Activated T-helper 2 cell treated with anti-CD3 and anti-CD28 coated beads, Interferon-gamma antibody, Interleukin-2, Interleukin-4, amounts not matched to agents 10 μg/mL and 5 μg/mL and 100 μg/mL, durations not matched to agents 14 hours and 24 hours and 36 hours (primary cell): ENCODE measurements around the gene TRABD. TPM values are rescaled to one million over a fixed set of nuclear protein-coding genes. Genes with fewer than 3 reads are reported as not detected.
"Not testable (repeated sequence)": the region's sequence is repeated elsewhere in the genome, so short reads cannot be mapped to it uniquely, and the experiment has no call there.

Source experiments
- DNase-seq: peaks from one replicate; pipeline ENCODE4 v3.0.0; 2021; ENCODE audit warnings: low spot score
- H3K27ac Mint-ChIP-seq: one replicate; pipeline ENCODE4 v1.8.0; 2021; ENCODE audit warnings: mixed read lengths
- H3K27me3 Mint-ChIP-seq: one replicate; pipeline ENCODE4 v1.8.0; 2021; ENCODE audit warnings: low read depth, mixed read lengths
- H3K36me3 Mint-ChIP-seq: one replicate; pipeline ENCODE4 v1.8.0; 2021; ENCODE audit warnings: low read depth, mixed read lengths
- H3K4me1 Mint-ChIP-seq: one replicate; pipeline ENCODE4 v1.8.0; 2021; ENCODE audit warnings: low read depth, mixed read lengths
- H3K4me3 Mint-ChIP-seq: one replicate; pipeline ENCODE4 v1.8.0; 2021; ENCODE audit warnings: low read depth, mild to moderate bottlenecking, moderate library complexity, mixed read lengths
- H3K9me3 Mint-ChIP-seq: one replicate; pipeline ENCODE4 v1.8.0; 2021; ENCODE audit warnings: mixed read lengths
- intact Hi-C: fragments of 100-400 bp; cut with micrococcal nuclease; formaldehyde crosslinking; loops from one replicate; pipeline ENCODE4 v1.15.1; 2023
- total RNA-seq: library from RNA; stranded (reverse); gene quantifications from 2 replicates; pipeline ENCODE4 v1.2.3, GENCODE V29; 2022

The TRABD gene
- total RNA-seq, 1 donor from 2014 or later, result 104 TPM

- DNase-seq, result no peak
- H3K4me1 Mint-ChIP-seq, result no peaks in the 10 kb centered on the region
- H3K27me3 Mint-ChIP-seq, result peaks cover 11% of the 10 kb centered on the region
- intact Hi-C loops, result no loop called here
- H3K36me3 Mint-ChIP-seq, result no peaks in the 10 kb centered on the region
- no peak overlapping the region for H3K4me3 Mint-ChIP-seq
- H3K9me3 Mint-ChIP-seq, result no peaks in the 10 kb centered on the region
- no peak overlapping the region for H3K27ac Mint-ChIP-seq
Measured at GRCh38 chr22:50161508-50162390, 24.0 kb upstream of the TRABD start.

GRCh38 chr22:50162391-50162956 is 23.2 kb upstream of the TRABD start:
- Mint-ChIP-seq H3K27me3 (peaks cover 11% of the 10 kb centered on the region), H3K4me3 (no peak overlapping the region), H3K36me3 (no peaks in the 10 kb centered on the region), H3K27ac (no peak overlapping the region), H3K4me1 (no peaks in the 10 kb centered on the region), H3K9me3 (no peaks in the 10 kb centered on the region)
- intact Hi-C loops, result no loop called here
- no peak for DNase-seq

- DNase-seq, result no peak
- Mint-ChIP-seq H3K27ac (no peak overlapping the region), H3K27me3 (peaks cover 19% of the 10 kb centered on the region), H3K9me3 (no peaks in the 10 kb centered on the region), H3K4me3 (no peak overlapping the region), H3K4me1 (peaks cover 12% of the 10 kb centered on the region), H3K36me3 (no peaks in the 10 kb centered on the region)
- intact Hi-C loops, result no loop called here
Measured at GRCh38 chr22:50165436-50166123, 20.1 kb upstream of the TRABD start.

- intact Hi-C loops, result no loop called here
- Mint-ChIP-seq H3K4me1 (peaks cover 12% of the 10 kb centered on the region), H3K27me3 (peaks cover 27% of the 10 kb centered on the region), H3K4me3 (peak overlapping the region; percentile 74), H3K9me3 (no peaks in the 10 kb centered on the region), H3K36me3 (no peaks in the 10 kb centered on the region), H3K27ac (no peak overlapping the region)
- no peak for DNase-seq
Measured at GRCh38 chr22:50167689-50168489, 17.8 kb upstream of the TRABD start.

GRCh38 chr22:50168490-50169180 is 17.1 kb upstream of the TRABD start:
- DNase-seq, intact Hi-C loops, H3K36me3 Mint-ChIP-seq, H3K9me3 Mint-ChIP-seq: not testable (repeated sequence)
- H3K27ac Mint-ChIP-seq, result peak overlapping the region; percentile 43
- H3K27me3 Mint-ChIP-seq, result peaks cover 27% of the 10 kb centered on the region
- H3K4me3 Mint-ChIP-seq, result peak overlapping the region; percentile 74
- peaks cover 12% of the 10 kb centered on the region for H3K4me1 Mint-ChIP-seq

- H3K4me3 Mint-ChIP-seq, result peak overlapping the region; percentile 74
- H3K36me3 Mint-ChIP-seq, result no peaks in the 10 kb centered on the region
- H3K27ac Mint-ChIP-seq, result no peak overlapping the region
- DNase-seq, result no peak
- H3K27me3 Mint-ChIP-seq, result peaks cover 26% of the 10 kb centered on the region
- H3K4me1 Mint-ChIP-seq, result peaks cover 12% of the 10 kb centered on the region
- intact Hi-C loops, result no loop called here
- H3K9me3 Mint-ChIP-seq, result no peaks in the 10 kb centered on the region
Measured at GRCh38 chr22:50169181-50169759, 16.4 kb upstream of the TRABD start.

GRCh38 chr22:50169774-50170341 is 15.9 kb upstream of the TRABD start:
- no peak overlapping the region for H3K27ac Mint-ChIP-seq
- intact Hi-C loops, result no loop called here
- H3K4me3 Mint-ChIP-seq, result peak overlapping the region; percentile 67
- peaks cover 12% of the 10 kb centered on the region for H3K4me1 Mint-ChIP-seq
- peak; percentile 37 for DNase-seq
- no peaks in the 10 kb centered on the region for H3K36me3 Mint-ChIP-seq
- H3K9me3 Mint-ChIP-seq, result no peaks in the 10 kb centered on the region
- H3K27me3 Mint-ChIP-seq, result peaks cover 26% of the 10 kb centered on the region

- H3K4me3 Mint-ChIP-seq, result peak within 1 kb of the TSS; percentile 67
- H3K36me3 Mint-ChIP-seq, result no peaks in the 10 kb centered on the region
- H3K4me1 Mint-ChIP-seq, result peaks cover 12% of the 10 kb centered on the region
- peak within 1 kb of the TSS; percentile 33 for H3K27ac Mint-ChIP-seq
- intact Hi-C loops, result no loop called here
- H3K27me3 Mint-ChIP-seq, result peaks cover 26% of the 10 kb centered on the region
- DNase-seq, result no peak
- no peaks in the 10 kb centered on the region for H3K9me3 Mint-ChIP-seq
Measured at GRCh38 chr22:50170453-50171318, 15.0 kb upstream of the TRABD start, which contains the start of gene PANX2. PANX2 (plus strand) TSS chr22:50170731; CDS start chr22:50170731, 0 bp downstream.

- H3K4me1 Mint-ChIP-seq, result peaks cover 12% of the 10 kb centered on the region
- H3K36me3 Mint-ChIP-seq, result no peaks in the 10 kb centered on the region
- no peaks in the 10 kb centered on the region for H3K9me3 Mint-ChIP-seq
- peaks cover 26% of the 10 kb centered on the region for H3K27me3 Mint-ChIP-seq
- peak overlapping the region; percentile 33 for H3K27ac Mint-ChIP-seq
- intact Hi-C loops, result no loop called here
- peak overlapping the region; percentile 66 for H3K4me3 Mint-ChIP-seq
- no peak for DNase-seq
Measured at GRCh38 chr22:50171319-50171964, 14.3 kb upstream of the TRABD start.

- H3K4me1 Mint-ChIP-seq, result peaks cover 12% of the 10 kb centered on the region
- H3K27me3 Mint-ChIP-seq, result peaks cover 26% of the 10 kb centered on the region
- H3K9me3 Mint-ChIP-seq, result no peaks in the 10 kb centered on the region
- no peak for DNase-seq
- H3K4me3 Mint-ChIP-seq, result peak overlapping the region; percentile 55
- intact Hi-C loops, result no loop called here
- no peaks in the 10 kb centered on the region for H3K36me3 Mint-ChIP-seq
- H3K27ac Mint-ChIP-seq, result no peak overlapping the region
Measured at GRCh38 chr22:50171965-50172421, 13.7 kb upstream of the TRABD start.
